Activated T-helper 17 cell treated with anti-CD3 and anti-CD28 coated beads, Interleukin-2, amount 50 U/mL, for 72 hours (primary cell): ENCODE results near the gene PARVB. TPM values are rescaled to one million over a fixed set of nuclear protein-coding genes. Genes with fewer than 3 reads are reported as not detected.

Source experiments
- ATAC-seq: fragments of 150-1000 bp; cut with Tn5 transposase; replicated peaks from 2 replicates; pipeline ENCODE4 v1.10.0; 2021; ENCODE audit warnings: mild to moderate bottlenecking, moderate library complexity
- H3K27ac Mint-ChIP-seq: one replicate; pipeline ENCODE4 v1.8.0; 2022; ENCODE audit warnings: mixed read lengths
- H3K27me3 Mint-ChIP-seq: one replicate; pipeline ENCODE4 v1.8.0; 2022; ENCODE audit warnings: mixed read lengths
- H3K36me3 Mint-ChIP-seq: one replicate; pipeline ENCODE4 v1.8.0; 2022; ENCODE audit warnings: low read depth, mild to moderate bottlenecking, mixed read lengths
- H3K4me1 Mint-ChIP-seq: one replicate; pipeline ENCODE4 v1.8.0; 2022; ENCODE audit warnings: mixed read lengths
- H3K4me3 Mint-ChIP-seq: one replicate; pipeline ENCODE4 v1.8.0; 2022; ENCODE audit warnings: mild to moderate bottlenecking, mixed read lengths
- H3K9me3 Mint-ChIP-seq: one replicate; pipeline ENCODE4 v1.8.0; 2022; ENCODE audit warnings: mixed read lengths
- total RNA-seq, 2 donors: library from RNA; stranded (reverse); gene quantifications; one replicate each; pipeline ENCODE4 v1.2.3, GENCODE V29; 2022

The PARVB gene
- total RNA-seq, 2 donors from 2014 or later = 50.2 to 66.1 TPM

DNA sequence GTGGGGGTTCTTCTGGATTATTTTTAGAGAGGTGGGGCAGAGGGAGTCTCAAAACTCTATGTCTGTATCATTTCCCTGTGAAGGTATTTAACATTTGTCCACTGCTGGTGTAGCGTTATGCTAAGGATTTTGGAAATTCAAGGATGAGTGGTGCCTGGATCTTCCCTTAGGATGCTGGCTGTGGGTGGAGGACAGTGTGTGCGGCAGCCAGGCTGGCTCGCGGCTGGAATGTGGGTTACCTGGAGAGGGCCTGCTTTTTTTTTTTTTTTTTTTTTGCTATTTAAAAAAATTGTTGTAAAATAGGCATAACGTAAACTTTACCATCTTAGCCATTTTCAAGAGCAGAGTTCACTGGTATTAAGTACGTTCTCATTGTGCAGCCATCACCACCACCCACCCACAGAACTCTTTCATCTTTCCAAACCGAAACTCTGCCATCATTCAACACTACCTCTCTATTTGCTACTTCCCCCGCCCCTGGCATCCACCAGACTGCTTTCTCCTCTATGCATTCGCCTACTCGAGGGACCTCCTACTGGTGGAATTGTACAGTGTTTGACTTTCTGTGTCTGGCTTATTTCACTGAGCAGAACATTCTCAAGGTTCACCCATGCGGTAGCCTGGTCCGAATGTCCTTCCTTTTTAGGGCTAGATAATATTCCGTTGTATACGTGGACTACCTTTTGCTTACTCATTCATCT, 67.1 kb downstream of the PARVB start:
- no peaks in the 10 kb centered on the region for H3K27me3 Mint-ChIP-seq
- peaks cover 6% of the 10 kb centered on the region for H3K36me3 Mint-ChIP-seq
- H3K27ac Mint-ChIP-seq = peak overlapping the region; percentile 8
- peak; percentile 91 for ATAC-seq
- peaks cover 11% of the 10 kb centered on the region for H3K4me1 Mint-ChIP-seq
- H3K4me3 Mint-ChIP-seq = peak overlapping the region; percentile 1
- no peaks in the 10 kb centered on the region for H3K9me3 Mint-ChIP-seq

GRCh38 chr22:44091751-44092150, 67.6 kb downstream of the PARVB start:
- Mint-ChIP-seq H3K9me3 (no peaks in the 10 kb centered on the region), H3K4me1 (peaks cover 11% of the 10 kb centered on the region), H3K4me3 (peak overlapping the region; percentile 1), H3K27ac (peak overlapping the region; percentile 8), H3K36me3 (peaks cover 11% of the 10 kb centered on the region), H3K27me3 (no peaks in the 10 kb centered on the region)
- ATAC-seq = no peak

GRCh38 chr22:44092636-44093220, 68.6 kb downstream of the PARVB start:
- Mint-ChIP-seq H3K36me3 (peaks cover 11% of the 10 kb centered on the region), H3K27me3 (no peaks in the 10 kb centered on the region), H3K9me3 (no peaks in the 10 kb centered on the region), H3K4me1 (peaks cover 11% of the 10 kb centered on the region), H3K4me3 (no peak overlapping the region), H3K27ac (no peak overlapping the region)
- ATAC-seq = no peak

DNA sequence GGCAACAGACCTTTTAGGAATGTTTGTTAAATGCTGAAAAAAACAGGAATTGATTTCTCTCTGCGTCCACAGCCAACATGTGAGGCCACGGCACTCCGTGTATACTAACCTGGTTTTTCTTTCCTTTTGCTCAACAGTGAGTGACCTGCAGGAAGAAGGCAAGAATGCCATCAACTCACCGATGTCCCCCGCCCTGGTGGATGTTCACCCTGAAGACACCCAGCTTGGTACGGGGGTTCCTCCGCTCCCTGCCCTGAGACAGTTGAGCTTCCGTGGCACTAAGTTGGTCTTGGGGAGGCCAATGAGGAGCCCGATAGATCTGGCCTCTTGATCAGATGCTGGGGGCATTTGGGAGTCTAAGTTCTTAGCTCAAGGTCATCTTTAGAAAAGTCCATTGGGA, 69.7 kb downstream of the PARVB start:
- Mint-ChIP-seq H3K4me1 (peaks cover 11% of the 10 kb centered on the region), H3K9me3 (no peaks in the 10 kb centered on the region), H3K36me3 (peaks cover 11% of the 10 kb centered on the region), H3K4me3 (no peak overlapping the region), H3K27ac (no peak overlapping the region), H3K27me3 (no peaks in the 10 kb centered on the region)
- ATAC-seq = no peak

GRCh38 chr22:44094751-44095302, 70.7 kb downstream of the PARVB start:
- Mint-ChIP-seq H3K4me1 (peaks cover 11% of the 10 kb centered on the region), H3K36me3 (peaks cover 12% of the 10 kb centered on the region), H3K27ac (no peak overlapping the region), H3K9me3 (no peaks in the 10 kb centered on the region), H3K27me3 (no peaks in the 10 kb centered on the region), H3K4me3 (no peak overlapping the region)
- no peak for ATAC-seq

DNA sequence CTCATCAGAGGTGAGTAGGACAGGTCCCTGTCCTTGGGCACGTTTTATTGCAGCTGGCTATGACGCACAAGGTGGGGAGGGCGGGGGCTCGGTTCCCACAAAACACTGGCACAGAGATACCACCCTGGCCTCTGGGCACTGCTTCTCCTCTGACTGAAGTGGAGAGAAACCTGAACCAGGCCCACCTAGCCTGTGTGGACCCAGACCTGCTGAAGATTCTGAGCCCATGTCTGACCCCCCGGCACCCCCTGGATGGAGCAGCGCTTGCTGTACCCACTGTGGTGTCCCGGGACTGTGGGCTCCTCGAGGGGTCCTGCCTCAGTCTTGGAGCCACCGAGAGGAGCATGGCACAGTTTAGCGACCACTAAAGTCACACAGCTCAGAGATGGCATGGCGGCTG, 72.6 kb downstream of the PARVB start:
- Mint-ChIP-seq H3K27me3 (no peaks in the 10 kb centered on the region), H3K9me3 (no peaks in the 10 kb centered on the region), H3K27ac (no peak overlapping the region), H3K36me3 (peaks cover 17% of the 10 kb centered on the region), H3K4me3 (no peak overlapping the region), H3K4me1 (no peaks in the 10 kb centered on the region)
- no peak for ATAC-seq

DNA sequence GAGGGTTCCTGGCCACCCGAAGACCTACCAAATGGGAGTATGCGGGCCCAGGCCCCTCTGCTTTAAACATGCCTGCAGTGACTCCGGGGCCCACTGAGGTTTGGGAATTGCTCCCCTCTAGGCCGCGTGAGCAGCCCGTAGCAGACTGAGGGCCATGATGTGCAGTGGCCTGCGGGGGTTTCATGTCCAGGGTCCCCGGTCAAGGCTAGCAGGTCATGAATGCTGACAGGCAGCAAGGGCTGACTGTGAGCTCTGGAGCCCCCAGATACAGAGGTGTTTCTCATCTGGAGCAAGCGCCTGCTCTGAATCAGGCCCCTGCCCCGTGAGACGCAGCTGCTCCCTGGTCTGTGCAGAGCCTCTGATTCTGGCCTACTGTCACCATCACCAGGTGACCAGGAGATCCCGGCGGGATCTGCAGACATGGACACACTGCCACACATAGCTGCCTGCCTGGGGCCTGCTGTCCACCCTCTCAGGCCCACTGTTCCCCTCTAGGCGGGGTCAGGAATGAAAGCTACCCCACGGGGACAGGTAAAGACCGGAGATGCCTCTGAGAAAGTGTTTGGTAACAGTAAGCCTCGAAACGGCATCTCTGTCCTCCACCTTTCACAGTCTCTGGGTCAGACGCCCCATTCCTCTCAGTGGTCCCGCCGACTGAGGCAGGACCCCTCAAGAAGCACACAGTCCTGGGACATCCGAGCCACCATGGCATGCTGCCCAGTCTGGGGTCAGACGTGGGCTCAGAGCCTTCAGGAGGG, 73.3 kb downstream of the PARVB start:
- H3K4me1 Mint-ChIP-seq = no peaks in the 10 kb centered on the region
- H3K27ac Mint-ChIP-seq = no peak overlapping the region
- no peaks in the 10 kb centered on the region for H3K27me3 Mint-ChIP-seq
- no peak overlapping the region for H3K4me3 Mint-ChIP-seq
- ATAC-seq = no peak
- H3K9me3 Mint-ChIP-seq = no peaks in the 10 kb centered on the region
- H3K36me3 Mint-ChIP-seq = peaks cover 17% of the 10 kb centered on the region

DNA sequence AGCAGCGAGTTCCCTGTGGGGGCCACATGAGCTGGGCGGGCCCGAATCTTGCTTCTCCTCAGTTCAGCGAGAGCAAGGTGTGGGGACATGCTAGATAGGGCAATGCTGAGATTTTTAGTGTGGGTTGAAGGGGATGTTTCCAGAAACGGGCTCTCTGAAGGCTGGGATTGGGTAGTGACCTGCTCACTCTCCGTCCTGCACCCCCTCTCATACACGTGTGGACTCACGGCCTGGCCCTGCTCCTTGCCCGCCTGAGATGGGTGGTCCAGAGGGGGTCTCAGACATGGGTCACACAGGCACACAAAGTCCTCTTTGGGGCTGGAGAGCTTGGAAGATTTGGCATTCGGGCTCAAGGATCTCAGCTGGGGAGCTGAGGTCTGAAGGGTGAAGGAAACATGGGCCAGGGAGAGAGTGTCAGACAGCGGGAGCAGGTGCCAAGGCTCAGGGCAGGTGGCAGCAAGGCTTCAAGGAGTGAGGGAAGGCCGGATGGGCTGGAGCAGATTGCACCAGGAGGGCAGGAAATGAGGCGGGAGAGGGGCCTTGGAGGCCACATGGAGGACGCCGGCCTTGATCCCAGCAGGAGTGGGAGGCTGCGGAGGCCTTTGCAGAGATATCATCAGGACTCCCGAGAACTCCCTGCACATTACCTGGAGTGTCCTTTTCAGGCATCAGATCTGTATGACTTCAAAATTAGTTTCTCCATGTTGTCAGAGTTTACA, 74.1 kb downstream of the PARVB start:
- no peaks in the 10 kb centered on the region for H3K4me1 Mint-ChIP-seq
- no peak for ATAC-seq
- peaks cover 17% of the 10 kb centered on the region for H3K36me3 Mint-ChIP-seq
- no peak overlapping the region for H3K27ac Mint-ChIP-seq
- no peak overlapping the region for H3K4me3 Mint-ChIP-seq
- H3K9me3 Mint-ChIP-seq = no peaks in the 10 kb centered on the region
- no peaks in the 10 kb centered on the region for H3K27me3 Mint-ChIP-seq

DNA sequence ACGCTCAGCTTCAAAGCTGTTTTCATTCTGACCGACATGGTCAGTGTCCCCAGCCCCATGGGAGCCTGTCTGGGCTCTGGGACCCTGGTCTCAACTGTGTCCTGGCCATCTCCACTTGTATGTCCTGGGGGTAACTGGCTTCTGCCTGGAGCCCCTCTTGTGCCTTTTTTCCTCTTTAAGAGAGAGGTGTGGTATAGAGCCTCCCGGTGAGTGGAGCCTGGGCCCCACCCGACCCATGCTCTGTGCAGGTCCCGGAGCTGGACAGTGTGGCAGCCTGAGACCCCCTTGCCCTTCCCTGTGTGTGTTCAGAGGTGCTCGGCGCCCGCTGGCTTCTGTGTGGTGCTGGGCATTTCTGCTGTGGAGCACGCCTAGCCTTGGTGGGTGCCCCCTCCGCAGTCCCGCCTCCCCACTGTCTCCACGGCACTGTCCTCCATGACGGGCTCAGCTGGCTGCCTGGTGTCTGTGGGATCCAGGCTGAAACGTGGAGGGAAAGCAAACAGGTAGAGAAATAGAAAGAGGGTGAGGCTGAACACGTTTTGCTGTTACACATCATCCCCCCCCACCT, 74.9 kb downstream of the PARVB start:
- Mint-ChIP-seq H3K4me1 (no peaks in the 10 kb centered on the region), H3K9me3 (no peaks in the 10 kb centered on the region), H3K36me3 (peaks cover 17% of the 10 kb centered on the region), H3K27me3 (no peaks in the 10 kb centered on the region), H3K4me3 (no peak overlapping the region), H3K27ac (no peak overlapping the region)
- no peak for ATAC-seq

GRCh38 chr22:44099696-44100095, 75.6 kb downstream of the PARVB start:
- no peak overlapping the region for H3K27ac Mint-ChIP-seq

GRCh38 chr22:44100411-44100810, 76.3 kb downstream of the PARVB start:
- no peak overlapping the region for H3K4me3 Mint-ChIP-seq
- ATAC-seq = no peak
- H3K9me3 Mint-ChIP-seq = no peaks in the 10 kb centered on the region
- H3K4me1 Mint-ChIP-seq = no peaks in the 10 kb centered on the region
- no peaks in the 10 kb centered on the region for H3K27me3 Mint-ChIP-seq
- H3K36me3 Mint-ChIP-seq = peaks cover 12% of the 10 kb centered on the region
- H3K27ac Mint-ChIP-seq = no peak overlapping the region

More at GRCh38 chr22:44099696-44100095, 75.6 kb downstream of the PARVB start:
- Mint-ChIP-seq H3K27me3 (no peaks in the 10 kb centered on the region), H3K36me3 (peaks cover 16% of the 10 kb centered on the region), H3K9me3 (no peaks in the 10 kb centered on the region), H3K4me3 (no peak overlapping the region), H3K4me1 (no peaks in the 10 kb centered on the region)
- ATAC-seq = no peak

DNA sequence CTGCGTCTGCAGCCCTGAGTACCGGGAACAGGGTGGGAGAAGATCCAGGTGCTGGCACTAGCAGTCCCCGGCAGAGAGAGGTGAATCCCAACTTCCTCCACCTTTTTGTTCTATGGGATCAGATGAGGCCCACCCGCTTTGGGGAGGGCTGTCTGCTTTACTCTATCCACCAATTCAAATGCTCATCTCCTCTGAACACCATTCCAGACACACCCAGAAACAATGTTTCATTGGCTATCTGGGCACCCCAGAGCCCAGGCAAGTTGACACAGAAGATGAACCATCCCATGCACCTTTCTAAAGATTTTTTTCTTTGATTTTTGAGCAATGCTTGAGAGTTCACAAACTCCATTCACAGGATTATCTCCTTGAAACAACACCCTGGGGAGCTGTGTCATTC, 78.0 kb downstream of the PARVB start:
- H3K27me3 Mint-ChIP-seq = no peaks in the 10 kb centered on the region
- peaks cover 7% of the 10 kb centered on the region for H3K4me1 Mint-ChIP-seq
- H3K9me3 Mint-ChIP-seq = no peaks in the 10 kb centered on the region
- H3K27ac Mint-ChIP-seq = no peak overlapping the region
- no peak for ATAC-seq
- H3K4me3 Mint-ChIP-seq = no peak overlapping the region
- peaks cover 7% of the 10 kb centered on the region for H3K36me3 Mint-ChIP-seq

GRCh38 chr22:44102856-44103255, 78.8 kb downstream of the PARVB start:
- H3K27me3 Mint-ChIP-seq = no peaks in the 10 kb centered on the region
- ATAC-seq = no peak
- peaks cover 7% of the 10 kb centered on the region for H3K36me3 Mint-ChIP-seq
- H3K4me1 Mint-ChIP-seq = peaks cover 12% of the 10 kb centered on the region
- H3K9me3 Mint-ChIP-seq = no peaks in the 10 kb centered on the region
- no peak overlapping the region for H3K27ac Mint-ChIP-seq
- no peak overlapping the region for H3K4me3 Mint-ChIP-seq
